Measurements from ENCODE around the gene ST7L. TPM values are rescaled to one million over a fixed set of nuclear protein-coding genes. Genes with fewer than 3 reads are reported as not detected.

Gene ST7L
- total RNA-seq, 1 experiment from 2014 or later: 18.0 TPM

DNA sequence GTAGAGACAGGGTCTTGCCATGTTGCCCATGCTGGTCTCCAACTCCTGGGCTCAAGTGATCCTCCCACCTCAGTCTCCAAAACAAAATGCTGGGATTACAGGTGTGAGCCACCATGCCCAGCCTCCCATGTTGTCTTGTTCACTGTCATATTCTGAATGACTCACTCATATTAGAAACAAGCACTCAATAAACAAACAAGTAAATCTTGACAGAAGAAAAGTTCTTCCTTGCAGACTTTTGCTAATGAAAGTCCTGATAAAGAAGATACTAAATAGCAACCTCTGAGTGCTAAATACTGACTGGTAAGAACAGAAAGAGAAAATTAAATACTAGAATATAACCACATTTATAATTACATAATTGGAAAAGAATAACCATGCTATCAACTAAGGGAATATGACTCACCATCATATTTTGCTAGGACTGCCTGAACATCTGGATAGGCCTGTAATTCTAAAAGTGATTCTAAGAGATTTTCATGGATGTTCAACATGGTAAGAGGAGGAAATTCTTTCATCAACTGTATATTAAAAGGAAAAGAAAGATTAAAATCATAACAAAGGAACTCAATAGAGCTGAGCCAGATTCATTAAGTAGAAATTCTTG, 37.3 kb downstream of the ST7L start (continued):
- TF ChIP-seq, protein P1, sequence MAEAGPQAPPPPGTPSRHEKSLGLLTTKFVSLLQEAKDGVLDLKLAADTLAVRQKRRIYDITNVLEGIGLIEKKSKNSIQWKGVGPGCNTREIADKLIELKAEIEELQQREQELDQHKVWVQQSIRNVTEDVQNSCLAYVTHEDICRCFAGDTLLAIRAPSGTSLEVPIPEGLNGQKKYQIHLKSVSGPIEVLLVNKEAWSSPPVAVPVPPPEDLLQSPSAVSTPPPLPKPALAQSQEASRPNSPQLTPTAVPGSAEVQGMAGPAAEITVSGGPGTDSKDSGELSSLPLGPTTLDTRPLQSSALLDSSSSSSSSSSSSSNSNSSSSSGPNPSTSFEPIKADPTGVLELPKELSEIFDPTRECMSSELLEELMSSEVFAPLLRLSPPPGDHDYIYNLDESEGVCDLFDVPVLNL (CRISPR knock-in tag; IDR thresholded peaks at IDR 0.05; ENCODE audit: borderline replicate concordance, low read depth): no peak
- TF ChIP-seq, protein P2, sequence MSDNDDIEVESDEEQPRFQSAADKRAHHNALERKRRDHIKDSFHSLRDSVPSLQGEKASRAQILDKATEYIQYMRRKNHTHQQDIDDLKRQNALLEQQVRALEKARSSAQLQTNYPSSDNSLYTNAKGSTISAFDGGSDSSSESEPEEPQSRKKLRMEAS (CRISPR knock-in tag; IDR thresholded peaks at IDR 0.05): no peak

DNA sequence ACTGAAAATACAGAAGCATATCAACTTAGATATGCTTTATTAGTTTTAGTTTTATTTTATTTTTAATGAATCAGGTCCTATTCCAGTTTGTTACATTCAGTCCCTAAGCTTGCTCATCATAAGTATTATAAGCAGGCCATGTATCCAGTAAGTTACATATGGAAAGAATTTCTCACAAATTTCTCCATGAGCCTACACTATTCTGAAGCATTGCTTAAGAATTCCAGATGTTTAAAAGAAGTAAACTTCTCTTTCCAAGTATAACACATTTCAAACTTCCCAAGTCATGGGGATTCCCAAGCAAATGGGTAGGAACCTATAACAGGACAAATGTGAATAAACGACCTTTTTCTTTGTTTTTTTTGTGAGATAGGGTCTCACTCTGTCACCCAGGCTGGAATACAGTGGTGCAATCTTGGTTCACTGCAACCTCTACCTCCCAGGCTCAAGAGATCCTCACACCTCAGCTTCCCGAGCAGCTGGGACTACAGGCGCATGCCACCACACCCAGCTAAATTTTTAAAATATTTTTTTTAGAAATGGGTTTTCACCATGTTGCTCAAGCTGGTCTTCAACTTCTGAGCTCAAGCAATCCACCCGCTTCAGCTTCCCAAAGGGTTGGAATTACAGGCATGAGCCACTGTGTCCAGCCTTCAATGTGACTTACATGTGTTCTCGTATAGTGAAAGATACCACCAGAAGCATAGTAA, 39.0 kb downstream of the ST7L start:
- no peaks in the 10 kb centered on the region for H3K27me3 Mint-ChIP-seq (ENCODE audit: low read depth)
- TF ChIP-seq, protein P3, sequence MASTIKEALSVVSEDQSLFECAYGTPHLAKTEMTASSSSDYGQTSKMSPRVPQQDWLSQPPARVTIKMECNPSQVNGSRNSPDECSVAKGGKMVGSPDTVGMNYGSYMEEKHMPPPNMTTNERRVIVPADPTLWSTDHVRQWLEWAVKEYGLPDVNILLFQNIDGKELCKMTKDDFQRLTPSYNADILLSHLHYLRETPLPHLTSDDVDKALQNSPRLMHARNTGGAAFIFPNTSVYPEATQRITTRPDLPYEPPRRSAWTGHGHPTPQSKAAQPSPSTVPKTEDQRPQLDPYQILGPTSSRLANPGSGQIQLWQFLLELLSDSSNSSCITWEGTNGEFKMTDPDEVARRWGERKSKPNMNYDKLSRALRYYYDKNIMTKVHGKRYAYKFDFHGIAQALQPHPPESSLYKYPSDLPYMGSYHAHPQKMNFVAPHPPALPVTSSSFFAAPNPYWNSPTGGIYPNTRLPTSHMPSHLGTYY (CRISPR knock-in tag; IDR thresholded peaks at IDR 0.05): no peak
- TF ChIP-seq NR1H2 (CRISPR knock-in tag; IDR thresholded peaks at IDR 0.05): no peak
- no peak for TF ChIP-seq RORB (CRISPR knock-in tag; IDR thresholded peaks at IDR 0.05)
- TF ChIP-seq PRRX2 (CRISPR knock-in tag; IDR thresholded peaks at IDR 0.05): no peak
- TF ChIP-seq, protein P4, sequence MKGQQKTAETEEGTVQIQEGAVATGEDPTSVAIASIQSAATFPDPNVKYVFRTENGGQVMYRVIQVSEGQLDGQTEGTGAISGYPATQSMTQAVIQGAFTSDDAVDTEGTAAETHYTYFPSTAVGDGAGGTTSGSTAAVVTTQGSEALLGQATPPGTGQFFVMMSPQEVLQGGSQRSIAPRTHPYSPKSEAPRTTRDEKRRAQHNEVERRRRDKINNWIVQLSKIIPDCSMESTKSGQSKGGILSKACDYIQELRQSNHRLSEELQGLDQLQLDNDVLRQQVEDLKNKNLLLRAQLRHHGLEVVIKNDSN (CRISPR knock-in tag; IDR thresholded peaks at IDR 0.05): no peak
- TF ChIP-seq GABPB1 (CRISPR knock-in tag; IDR thresholded peaks at IDR 0.05): no peak
- no peak for TF ChIP-seq OVOL2 (CRISPR knock-in tag; IDR thresholded peaks at IDR 0.05; ENCODE audit: borderline replicate concordance)
- TF ChIP-seq ZNF396 (CRISPR knock-in tag; IDR thresholded peaks at IDR 0.05; ENCODE audit: borderline replicate concordance): no peak
- ChIA-PET CTCF (no interaction called here), POLR2A (no interaction called here)
- H3K36me3 Mint-ChIP-seq: peaks cover 32% of the 10 kb centered on the region
- peaks cover 5% of the 10 kb centered on the region; the same call in 1 of the 2 replicates for H3K9me3 Mint-ChIP-seq
- no peak for DNase-seq (ENCODE audit: low spot score)
- no peak overlapping the region for H3K4me3 Mint-ChIP-seq
- no peaks in the 10 kb centered on the region for H3K4me1 Mint-ChIP-seq
- no peak overlapping the region for H3K27ac Mint-ChIP-seq
- ATAC-seq: no peak

DNA sequence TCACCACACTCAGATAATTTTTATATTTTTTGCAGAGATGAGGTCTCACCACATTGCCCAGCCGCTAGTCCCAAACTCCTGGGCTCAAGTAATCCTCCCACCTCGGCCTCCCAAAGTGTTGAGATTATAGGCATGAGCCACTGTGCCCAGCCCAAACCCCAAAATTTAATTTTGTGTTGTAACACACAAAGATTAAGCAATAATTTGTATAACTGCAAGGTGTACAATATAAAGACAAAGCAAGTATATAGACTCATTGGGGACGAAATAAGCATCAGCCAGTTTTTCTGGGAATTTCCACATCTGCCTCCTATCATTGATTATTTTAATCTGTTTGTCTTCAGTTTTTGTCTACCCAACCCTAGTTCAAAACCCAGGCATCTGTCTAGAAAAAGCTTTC, 42.7 kb downstream of the ST7L start:
- Mint-ChIP-seq H3K9me3 (peaks cover 8% of the 10 kb centered on the region), H3K4me3 (no peak overlapping the region), H3K27ac (no peak overlapping the region), H3K4me1 (no peaks in the 10 kb centered on the region), H3K36me3 (peaks cover 36% of the 10 kb centered on the region), H3K27me3 (ENCODE audit: low read depth) (no peaks in the 10 kb centered on the region)
- TF ChIP-seq, protein P5, sequence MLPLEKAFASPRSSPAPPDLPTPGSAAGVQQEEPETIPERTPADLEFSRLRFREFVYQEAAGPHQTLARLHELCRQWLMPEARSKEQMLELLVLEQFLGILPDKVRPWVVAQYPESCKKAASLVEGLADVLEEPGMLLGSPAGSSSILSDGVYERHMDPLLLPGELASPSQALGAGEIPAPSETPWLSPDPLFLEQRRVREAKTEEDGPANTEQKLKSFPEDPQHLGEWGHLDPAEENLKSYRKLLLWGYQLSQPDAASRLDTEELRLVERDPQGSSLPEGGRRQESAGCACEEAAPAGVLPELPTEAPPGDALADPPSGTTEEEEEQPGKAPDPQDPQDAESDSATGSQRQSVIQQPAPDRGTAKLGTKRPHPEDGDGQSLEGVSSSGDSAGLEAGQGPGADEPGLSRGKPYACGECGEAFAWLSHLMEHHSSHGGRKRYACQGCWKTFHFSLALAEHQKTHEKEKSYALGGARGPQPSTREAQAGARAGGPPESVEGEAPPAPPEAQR (CRISPR knock-in tag; IDR thresholded peaks at IDR 0.05): no peak
- TF ChIP-seq, protein P6, sequence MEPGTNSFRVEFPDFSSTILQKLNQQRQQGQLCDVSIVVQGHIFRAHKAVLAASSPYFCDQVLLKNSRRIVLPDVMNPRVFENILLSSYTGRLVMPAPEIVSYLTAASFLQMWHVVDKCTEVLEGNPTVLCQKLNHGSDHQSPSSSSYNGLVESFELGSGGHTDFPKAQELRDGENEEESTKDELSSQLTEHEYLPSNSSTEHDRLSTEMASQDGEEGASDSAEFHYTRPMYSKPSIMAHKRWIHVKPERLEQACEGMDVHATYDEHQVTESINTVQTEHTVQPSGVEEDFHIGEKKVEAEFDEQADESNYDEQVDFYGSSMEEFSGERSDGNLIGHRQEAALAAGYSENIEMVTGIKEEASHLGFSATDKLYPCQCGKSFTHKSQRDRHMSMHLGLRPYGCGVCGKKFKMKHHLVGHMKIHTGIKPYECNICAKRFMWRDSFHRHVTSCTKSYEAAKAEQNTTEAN (CRISPR knock-in tag; IDR thresholded peaks at IDR 0.05): no peak
- TF ChIP-seq GRHL2 (CRISPR knock-in tag; IDR thresholded peaks at IDR 0.05; ENCODE audit: insufficient replicate concordance, severe bottlenecking): no peak
- TF ChIP-seq, protein P3 (CRISPR knock-in tag; IDR thresholded peaks at IDR 0.05): no peak
- TF ChIP-seq, protein P7, sequence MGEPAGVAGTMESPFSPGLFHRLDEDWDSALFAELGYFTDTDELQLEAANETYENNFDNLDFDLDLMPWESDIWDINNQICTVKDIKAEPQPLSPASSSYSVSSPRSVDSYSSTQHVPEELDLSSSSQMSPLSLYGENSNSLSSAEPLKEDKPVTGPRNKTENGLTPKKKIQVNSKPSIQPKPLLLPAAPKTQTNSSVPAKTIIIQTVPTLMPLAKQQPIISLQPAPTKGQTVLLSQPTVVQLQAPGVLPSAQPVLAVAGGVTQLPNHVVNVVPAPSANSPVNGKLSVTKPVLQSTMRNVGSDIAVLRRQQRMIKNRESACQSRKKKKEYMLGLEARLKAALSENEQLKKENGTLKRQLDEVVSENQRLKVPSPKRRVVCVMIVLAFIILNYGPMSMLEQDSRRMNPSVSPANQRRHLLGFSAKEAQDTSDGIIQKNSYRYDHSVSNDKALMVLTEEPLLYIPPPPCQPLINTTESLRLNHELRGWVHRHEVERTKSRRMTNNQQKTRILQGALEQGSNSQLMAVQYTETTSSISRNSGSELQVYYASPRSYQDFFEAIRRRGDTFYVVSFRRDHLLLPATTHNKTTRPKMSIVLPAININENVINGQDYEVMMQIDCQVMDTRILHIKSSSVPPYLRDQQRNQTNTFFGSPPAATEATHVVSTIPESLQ (CRISPR knock-in tag; IDR thresholded peaks at IDR 0.05): no peak
- TF ChIP-seq GABPB1 (CRISPR knock-in tag; IDR thresholded peaks at IDR 0.05): no peak
- TF ChIP-seq ZNF121 (CRISPR knock-in tag; IDR thresholded peaks at IDR 0.05): no peak
- TF ChIP-seq, protein P8, sequence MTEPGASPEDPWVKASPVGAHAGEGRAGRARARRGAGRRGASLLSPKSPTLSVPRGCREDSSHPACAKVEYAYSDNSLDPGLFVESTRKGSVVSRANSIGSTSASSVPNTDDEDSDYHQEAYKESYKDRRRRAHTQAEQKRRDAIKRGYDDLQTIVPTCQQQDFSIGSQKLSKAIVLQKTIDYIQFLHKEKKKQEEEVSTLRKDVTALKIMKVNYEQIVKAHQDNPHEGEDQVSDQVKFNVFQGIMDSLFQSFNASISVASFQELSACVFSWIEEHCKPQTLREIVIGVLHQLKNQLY (CRISPR knock-in tag; IDR thresholded peaks at IDR 0.05): no peak
- TF ChIP-seq, protein P2 (CRISPR knock-in tag; IDR thresholded peaks at IDR 0.05): no peak
- no peak for TF ChIP-seq NFATC4 (CRISPR knock-in tag; IDR thresholded peaks at IDR 0.05)
- no peak for TF ChIP-seq ZNF396 (CRISPR knock-in tag; IDR thresholded peaks at IDR 0.05; ENCODE audit: borderline replicate concordance)
- ChIA-PET CTCF (no interaction called here), POLR2A (no interaction called here)
- DNase-seq (ENCODE audit: low spot score): no peak
- no peak for ATAC-seq

Measured in WTC11 (cell line).